Measurements from ENCODE around the gene DCXR.

The DCXR gene

DNA sequence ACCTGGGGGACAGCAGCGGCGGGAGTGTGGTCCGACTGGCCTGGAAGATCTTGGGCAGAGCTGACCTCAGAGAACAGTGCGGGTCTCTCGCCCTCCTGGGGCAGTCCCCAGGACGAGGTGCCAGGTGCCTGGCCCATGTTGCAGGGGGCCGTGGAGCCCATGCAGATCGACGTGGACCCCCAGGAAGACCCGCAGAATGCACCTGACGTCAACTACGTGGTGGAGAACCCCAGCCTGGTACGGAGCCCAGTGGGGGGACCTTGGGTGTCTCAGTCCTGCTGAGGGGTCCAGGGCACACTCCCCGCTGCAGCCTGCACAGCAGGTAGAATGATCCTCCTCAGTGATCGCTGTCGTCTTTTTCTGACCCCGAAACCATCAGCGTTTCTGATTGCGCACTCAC is 15.6 kb upstream of the DCXR start:
- peak overlapping the region; percentile 100 for H3K4me3 ChIP-seq (ENCODE audit: low read depth, low read length, poor library complexity, severe bottlenecking)
- no peaks in the 10 kb centered on the region for H3K9me2 ChIP-seq (ENCODE audit: low read depth, low read length)
- peaks cover 48% of the 10 kb centered on the region for H3K36me3 ChIP-seq (ENCODE audit: insufficient read depth, low read length)
- no peaks in the 10 kb centered on the region for H3K9me3 ChIP-seq (ENCODE audit: low read length)
- peak overlapping the region; percentile 81; the same call in 1 of the 2 replicates for H3K9ac ChIP-seq (ENCODE audit: low read length)
- no peak overlapping the region for H2AFZ ChIP-seq (ENCODE audit: low read length)
- H3K27me3 ChIP-seq (ENCODE audit: insufficient read depth, low read length), result no peaks in the 10 kb centered on the region
- H3K4me2 ChIP-seq (ENCODE audit: low read length), result peak overlapping the region; percentile 88
- no peak overlapping the region for H3K27ac ChIP-seq (ENCODE audit: low read depth, low read length, poor library complexity, severe bottlenecking)
- no peak for TF ChIP-seq EZH2 (IDR thresholded peaks at IDR 0.05; ENCODE audit: borderline replicate concordance, low read length)
- no peak for TF ChIP-seq CTCF (IDR thresholded peaks at IDR 0.05; ENCODE audit: low read length)
- H3F3A ChIP-seq (ENCODE audit: insufficient read depth, low read length), result no peaks in the 10 kb centered on the region
- 0 out of 2 replicates have a peak, but pooled peaks cover 4% of the 10 kb centered on the region for H3K79me2 ChIP-seq (ENCODE audit: insufficient read depth, low read length)
- peaks cover 27% of the 10 kb centered on the region for H3K4me1 ChIP-seq (ENCODE audit: insufficient read depth, low read length, severe bottlenecking)
- no peaks in the 10 kb centered on the region for H4K20me1 ChIP-seq (ENCODE audit: insufficient read depth, low read length)

GRCh38 chr17:82052638-82053059 is 15.2 kb upstream of the DCXR start:
- H3K9ac ChIP-seq (ENCODE audit: low read length), result peak overlapping the region; percentile 81
- no peaks in the 10 kb centered on the region for H3K27me3 ChIP-seq (ENCODE audit: insufficient read depth, low read length)
- TF ChIP-seq EZH2 (IDR thresholded peaks at IDR 0.05; ENCODE audit: borderline replicate concordance, low read length) (no peak), CTCF (IDR thresholded peaks at IDR 0.05; ENCODE audit: low read length) (no peak)
- 0 out of 2 replicates have a peak, but pooled peaks cover 4% of the 10 kb centered on the region for H3K79me2 ChIP-seq (ENCODE audit: insufficient read depth, low read length)
- H3K9me3 ChIP-seq (ENCODE audit: low read length), result no peaks in the 10 kb centered on the region
- no peak overlapping the region for H3K27ac ChIP-seq (ENCODE audit: low read depth, low read length, poor library complexity, severe bottlenecking)
- no peaks in the 10 kb centered on the region for H3K9me2 ChIP-seq (ENCODE audit: low read depth, low read length)
- no peak overlapping the region for H2AFZ ChIP-seq (ENCODE audit: low read length)
- H3K36me3 ChIP-seq (ENCODE audit: insufficient read depth, low read length), result peaks cover 43% of the 10 kb centered on the region
- peak overlapping the region; percentile 100 for H3K4me3 ChIP-seq (ENCODE audit: low read depth, low read length, poor library complexity, severe bottlenecking)
- no peaks in the 10 kb centered on the region for H3F3A ChIP-seq (ENCODE audit: insufficient read depth, low read length)
- H3K4me2 ChIP-seq (ENCODE audit: low read length), result peak overlapping the region; percentile 88
- H3K4me1 ChIP-seq (ENCODE audit: insufficient read depth, low read length, severe bottlenecking), result peaks cover 27% of the 10 kb centered on the region
- no peaks in the 10 kb centered on the region for H4K20me1 ChIP-seq (ENCODE audit: insufficient read depth, low read length)

DNA sequence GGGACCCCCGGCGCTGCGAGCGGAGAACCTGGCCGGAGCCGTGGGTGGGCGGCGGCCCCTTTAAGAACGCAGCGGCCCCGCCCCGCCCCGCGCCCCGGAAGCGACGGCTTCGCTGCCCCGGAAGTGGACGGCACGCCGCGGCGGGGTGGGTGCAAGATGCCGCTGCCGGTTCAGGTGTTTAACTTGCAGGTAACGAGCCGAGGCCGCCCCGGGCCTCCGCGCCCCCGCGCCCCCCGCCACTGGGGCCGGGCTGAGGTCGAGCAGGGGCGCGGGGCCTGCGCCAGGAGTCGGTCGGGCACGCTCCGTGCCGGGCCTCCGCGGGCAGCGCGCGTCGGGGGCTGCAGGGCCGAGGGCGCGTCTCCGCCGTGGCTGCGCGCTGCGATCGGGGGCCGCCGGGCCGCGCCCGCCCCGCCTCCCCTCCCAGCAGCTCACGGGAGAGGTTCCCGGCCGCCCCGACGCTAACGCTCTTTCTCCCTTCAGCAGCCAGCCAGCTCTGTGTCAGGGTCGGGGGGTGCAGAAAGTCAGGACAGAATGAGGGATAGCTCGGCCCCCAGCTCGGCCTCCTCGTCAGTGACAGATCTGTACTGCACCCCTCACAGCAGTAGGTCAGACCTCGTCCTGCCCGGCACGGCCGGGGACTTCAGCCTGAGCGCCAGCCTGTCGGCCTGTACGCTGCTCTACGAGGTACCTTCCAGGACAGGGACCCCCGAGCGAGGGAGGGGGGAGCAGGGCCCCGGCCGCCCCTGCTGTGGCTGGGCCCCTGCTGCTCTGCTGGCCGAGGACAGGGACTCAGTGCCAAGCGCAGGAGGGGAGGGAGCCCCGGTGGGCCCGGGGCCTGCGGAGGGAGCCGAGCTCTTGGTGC is 14.5 kb upstream of the DCXR start, which contains the start of the genes GPS1 and RFNG:
Gene GPS1, plus strand, starts transcription at position 123 of the 862 bp plus-strand sequence. Its CDS starts 34 bp downstream, at position 157.
Gene RFNG, minus strand, starts transcription at position 36 of the 862 bp plus-strand sequence. CDS start 45 bp downstream, outside the sequence.
- H3F3A ChIP-seq (ENCODE audit: insufficient read depth, low read length), result no peaks in the 10 kb centered on the region
- TF ChIP-seq CTCF (IDR thresholded peaks at IDR 0.05; ENCODE audit: low read length), result no peak
- TF ChIP-seq EZH2 (IDR thresholded peaks at IDR 0.05; ENCODE audit: borderline replicate concordance, low read length), result no peak
- no peaks in the 10 kb centered on the region for H3K9me3 ChIP-seq (ENCODE audit: low read length)
- peaks cover 27% of the 10 kb centered on the region for H3K4me1 ChIP-seq (ENCODE audit: insufficient read depth, low read length, severe bottlenecking)
- no peaks in the 10 kb centered on the region for H4K20me1 ChIP-seq (ENCODE audit: insufficient read depth, low read length)
- peaks cover 37% of the 10 kb centered on the region for H3K36me3 ChIP-seq (ENCODE audit: insufficient read depth, low read length)
- H3K9ac ChIP-seq (ENCODE audit: low read length), result peak within 1 kb of the TSS; percentile 81
- 0 out of 2 replicates have a peak, but pooled peaks cover 4% of the 10 kb centered on the region for H3K79me2 ChIP-seq (ENCODE audit: insufficient read depth, low read length)
- H3K4me2 ChIP-seq (ENCODE audit: low read length), result peak within 1 kb of the TSS; percentile 88
- no peaks in the 10 kb centered on the region for H3K9me2 ChIP-seq (ENCODE audit: low read depth, low read length)
- H3K27me3 ChIP-seq (ENCODE audit: insufficient read depth, low read length), result no peaks in the 10 kb centered on the region
- H2AFZ ChIP-seq (ENCODE audit: low read length), result no peak within 1 kb of the TSS
- H3K4me3 ChIP-seq (ENCODE audit: low read depth, low read length, poor library complexity, severe bottlenecking), result peak within 1 kb of the TSS; percentile 100
- no peak within 1 kb of the TSS for H3K27ac ChIP-seq (ENCODE audit: low read depth, low read length, poor library complexity, severe bottlenecking)

Data from OCI-LY1 (cell line).